Left renal pelvis (tissue), 4 donors: ENCODE results near the gene APRT. TPM values are rescaled to one million over a fixed set of nuclear protein-coding genes. Genes with fewer than 3 reads are reported as not detected.

Source experiments
- DNase-seq, 4 donors: peaks; one replicate each; pipeline ENCODE4 v3.0.0-alpha.2; 2013; ENCODE audit warnings: low read depth in 4 of 4, low spot score in 3 of 4
- polyA plus RNA-seq, 4 donors: library from polyadenylated mRNA; unstranded; fragments of 120-200 nt; gene quantifications; one replicate each; pipeline ENCODE4 v1.2.1, GENCODE V29; 2013; ENCODE audit not compliant: insufficient read length in 4 of 4

The APRT gene
- polyA plus RNA-seq, 4 donors, result 57.9 to 122 (median 80.7) TPM

DNA sequence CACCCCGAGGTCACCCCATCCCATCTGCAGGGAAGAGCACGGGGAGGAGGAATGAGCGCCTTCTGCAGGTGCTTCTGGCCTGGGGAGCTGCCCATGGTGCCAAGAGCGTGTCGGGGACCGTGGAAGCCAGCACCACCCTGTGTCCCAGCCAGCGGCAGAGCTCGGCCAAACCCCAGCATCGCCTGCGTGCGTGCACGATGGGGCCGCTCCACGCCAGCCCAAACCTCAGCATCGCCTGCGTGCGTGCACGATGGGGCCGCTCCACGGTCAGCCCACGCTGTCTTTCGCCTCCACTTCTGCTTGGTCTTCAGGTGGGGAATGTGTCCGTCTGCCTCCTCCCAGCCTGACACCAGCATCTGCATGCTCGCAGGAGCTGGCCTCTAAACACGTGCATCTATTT lies 31.1 kb upstream of the APRT start:
- DNase-seq, result no peak

GRCh38 chr16:88842308-88842756 lies 30.6 kb upstream of the APRT start:
- no peak for DNase-seq

DNA sequence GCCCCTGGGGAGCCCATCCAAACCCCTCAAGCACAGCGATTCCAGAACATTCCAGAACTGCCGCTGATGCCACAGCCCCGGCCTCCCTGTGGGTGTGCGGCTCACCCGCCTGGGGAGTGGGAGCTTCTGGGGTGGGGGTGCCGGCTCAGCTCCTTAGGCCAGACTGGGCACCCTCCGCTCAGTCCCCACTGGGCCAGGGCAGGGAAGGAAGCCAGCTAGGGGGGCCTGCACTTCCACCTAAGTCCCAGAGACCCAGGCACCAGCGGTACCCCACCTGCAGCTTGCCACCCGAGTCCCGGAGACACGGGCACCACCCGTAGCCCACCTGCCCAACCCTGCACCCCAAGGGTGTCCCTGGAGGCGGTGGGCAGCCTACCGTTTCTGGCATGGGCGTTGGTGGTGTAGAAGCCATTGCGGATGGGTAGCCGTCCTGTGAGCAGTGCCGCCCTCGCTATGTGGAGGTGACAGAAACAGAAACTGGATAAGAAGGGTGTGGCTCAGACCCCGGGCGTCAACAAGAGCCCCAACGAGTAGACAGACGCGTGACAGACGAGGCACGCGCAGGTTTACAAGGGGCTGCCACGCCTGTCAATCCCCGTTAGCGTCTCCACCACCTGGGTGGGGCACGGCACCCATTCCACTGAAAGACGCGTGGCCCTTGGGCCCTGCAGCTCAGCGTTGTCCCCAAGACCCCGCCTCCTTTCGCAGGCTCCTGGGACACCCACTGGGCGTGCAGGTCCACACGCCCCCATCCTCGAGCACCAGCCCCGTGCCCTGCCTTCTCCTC lies 30.0 kb upstream of the APRT start:
- no peak for DNase-seq

- DNase-seq, result no peak
These were observed 29.0 kb upstream of the APRT start for GRCh38 chr16:88840600-88841215.

DNA sequence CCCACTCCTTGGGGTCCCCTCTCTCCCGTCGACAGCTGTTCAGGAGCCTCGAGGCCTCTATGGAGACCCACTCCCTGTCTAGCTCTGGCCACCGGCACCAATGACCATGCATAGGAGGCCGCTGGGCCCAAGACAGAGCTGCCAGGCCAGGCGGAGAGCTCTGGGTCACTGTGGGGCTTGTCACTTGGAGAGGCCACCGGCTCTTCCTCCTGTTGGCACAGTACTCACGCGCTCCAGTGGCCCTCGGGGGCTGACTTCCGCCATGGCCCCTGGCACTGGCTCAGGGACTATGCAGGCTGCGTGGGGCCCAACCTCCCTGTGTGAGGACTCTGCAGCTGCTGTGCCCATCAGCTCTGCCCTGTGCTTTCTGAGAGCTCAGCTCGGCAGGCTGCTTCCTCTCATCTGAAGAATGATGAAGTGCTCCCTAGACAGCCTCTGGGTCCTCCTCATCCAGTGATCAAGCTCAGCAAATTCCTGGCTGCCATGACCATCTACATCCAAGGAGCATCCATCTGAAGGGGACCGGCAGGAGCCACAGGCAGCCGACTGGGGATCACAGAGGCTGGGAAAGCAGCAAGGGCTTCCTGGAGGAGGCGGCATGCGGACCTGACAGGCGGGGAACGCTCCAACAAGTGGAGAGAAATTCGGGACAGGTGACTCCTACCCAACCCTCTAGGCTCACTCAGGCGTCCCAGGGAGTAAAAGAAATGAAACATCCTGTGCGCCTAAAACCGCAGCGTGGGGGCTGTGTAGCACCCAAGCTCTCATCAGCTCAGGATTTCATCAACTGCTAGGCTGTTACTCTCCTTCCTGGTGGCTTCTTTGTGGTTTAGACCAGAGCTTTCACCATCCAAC lies 28.2 kb upstream of the APRT start:
- DNase-seq, result no peak

- DNase-seq, result no peak
These were observed 27.4 kb upstream of the APRT start for GRCh38 chr16:88839026-88839529.

DNA sequence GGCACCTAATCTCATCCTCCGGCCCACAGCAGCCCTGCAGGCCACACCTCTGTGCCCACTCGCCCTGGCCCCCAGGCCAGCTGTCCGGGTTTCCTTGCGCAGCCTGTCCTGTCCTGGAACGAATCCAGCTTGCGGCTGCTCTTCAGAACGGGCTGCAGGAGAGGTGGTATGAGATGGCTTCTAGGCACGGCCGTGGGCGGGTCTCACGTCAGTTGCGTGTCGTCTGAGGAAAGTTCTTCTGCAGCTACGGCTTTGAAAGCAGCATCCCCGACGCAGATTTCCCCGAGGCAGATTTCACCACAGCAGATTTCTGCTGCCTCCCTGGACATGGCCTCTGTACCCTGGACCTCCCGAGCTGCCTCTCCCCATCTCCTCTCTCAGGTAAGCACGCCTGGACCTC lies 26.8 kb upstream of the APRT start:
- no peak for DNase-seq

DNA sequence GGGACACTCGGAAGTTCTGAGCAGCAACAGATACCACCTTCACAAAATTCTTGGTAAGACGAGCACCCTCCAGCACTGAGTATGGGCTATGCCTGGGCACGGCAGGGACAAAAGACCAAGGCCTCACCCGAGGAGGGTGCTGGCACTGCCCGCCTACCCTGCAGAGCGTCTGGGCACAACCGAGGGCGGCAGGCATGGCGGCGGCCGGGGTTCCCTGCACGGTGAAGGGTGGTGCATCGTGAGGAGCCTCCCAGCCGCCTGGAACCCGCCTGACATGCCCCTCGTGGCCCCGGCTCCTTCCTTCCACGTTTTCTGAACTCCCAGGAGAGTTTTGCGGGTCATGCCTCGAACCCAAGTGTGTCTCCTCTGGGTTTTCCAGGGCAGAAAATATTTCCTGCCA lies 26.1 kb upstream of the APRT start:
- DNase-seq, result no peak

- no peak for DNase-seq
These were observed 25.1 kb upstream of the APRT start for GRCh38 chr16:88836791-88837190.

- no peak for DNase-seq
These were observed 24.1 kb upstream of the APRT start for GRCh38 chr16:88835818-88836217.

DNA sequence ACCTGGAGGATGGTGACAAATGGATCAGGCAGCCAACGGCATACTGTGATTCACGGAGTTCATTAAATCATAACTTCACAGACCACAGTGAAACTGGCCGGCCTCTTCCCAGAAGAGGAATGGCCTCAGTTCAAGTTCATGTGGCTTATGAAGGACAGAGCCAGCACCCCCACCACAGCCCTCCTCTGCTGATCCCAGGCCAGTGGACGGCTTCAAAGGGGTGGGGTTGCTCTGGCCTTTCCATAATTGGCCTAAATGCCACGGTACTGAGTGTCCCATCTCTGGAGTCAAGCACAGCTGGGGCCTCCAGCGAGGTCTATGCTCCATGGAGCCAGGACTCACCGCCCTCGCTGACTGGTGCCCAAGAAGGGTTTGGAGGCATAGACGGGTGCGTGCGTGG lies 23.7 kb upstream of the APRT start:
- no peak for DNase-seq

- DNase-seq, result no peak
These were observed 22.9 kb upstream of the APRT start for GRCh38 chr16:88834670-88835069.

- no peak for DNase-seq
These were observed 21.4 kb upstream of the APRT start for GRCh38 chr16:88833086-88833485.

DNA sequence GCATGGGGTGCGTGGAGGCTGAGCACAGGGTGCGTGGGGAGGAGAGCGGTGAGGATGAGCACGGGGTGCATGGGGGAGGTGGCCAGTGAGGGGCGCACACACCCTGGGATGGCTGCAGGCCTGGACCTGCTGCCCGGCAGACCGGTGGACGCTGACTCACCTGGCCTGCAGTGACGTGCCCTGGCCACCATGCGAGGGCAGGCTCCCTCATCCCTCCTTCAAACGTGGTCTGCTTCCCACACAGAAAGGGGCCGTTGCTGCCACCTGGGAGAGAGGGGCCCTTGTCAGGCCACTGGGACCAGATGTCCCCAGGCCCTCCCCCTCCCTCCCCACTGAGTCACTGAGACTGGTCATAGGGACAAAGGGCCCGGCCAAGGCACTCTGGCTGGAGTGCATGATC lies 20.1 kb upstream of the APRT start:
- no peak for DNase-seq

DNA sequence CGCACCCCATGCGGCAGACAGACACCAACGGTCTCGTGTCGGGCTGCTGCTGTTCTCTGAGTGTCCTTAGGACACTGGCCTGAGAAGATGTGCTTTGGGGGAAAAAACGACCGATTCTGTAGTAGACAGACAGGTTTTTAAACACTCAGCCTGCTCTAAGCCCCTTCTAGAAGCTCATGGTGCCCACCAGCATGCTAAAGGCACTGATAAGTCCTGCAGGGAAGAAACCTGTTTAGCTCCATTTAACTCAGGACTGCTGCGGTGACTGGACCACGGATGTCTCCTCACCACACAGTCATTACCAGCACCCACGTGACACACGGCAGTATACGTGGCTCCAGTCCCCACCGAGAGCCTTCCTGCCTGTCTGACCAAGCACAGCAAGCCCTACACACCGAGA lies 19.1 kb upstream of the APRT start:
- DNase-seq, result no peak

GRCh38 chr16:88830258-88830657 lies 18.5 kb upstream of the APRT start:
- peak in 3 of 4 donors; percentile 41 to 62 (median 42) for DNase-seq

DNA sequence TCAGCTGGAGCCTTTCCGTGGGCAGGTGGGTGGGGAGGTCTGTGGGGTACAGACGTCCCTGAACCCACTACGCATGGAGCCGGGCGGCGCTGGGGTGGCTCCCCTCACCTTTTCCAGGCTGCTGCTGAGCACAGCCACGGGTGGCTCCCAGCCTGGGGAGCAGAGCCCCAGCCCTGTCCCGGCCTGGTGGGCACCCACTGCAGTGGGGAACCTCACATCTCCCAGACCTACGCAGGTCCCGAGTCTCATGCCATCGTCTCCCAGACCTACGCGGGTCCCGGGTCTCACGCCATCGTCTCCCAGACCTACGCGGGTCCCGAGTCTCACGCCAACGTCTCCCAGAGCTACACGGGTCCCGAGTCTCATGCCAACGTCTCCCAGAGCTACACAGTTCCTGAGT lies 17.0 kb upstream of the APRT start:
- DNase-seq, result no peak

- no peak for DNase-seq
These were observed 16.0 kb upstream of the APRT start for GRCh38 chr16:88827727-88828126.

- DNase-seq, result no peak
These were observed 14.5 kb upstream of the APRT start for GRCh38 chr16:88826070-88826840.

- no peak for DNase-seq
These were observed 13.4 kb upstream of the APRT start for GRCh38 chr16:88825146-88825545.
